ENCODE measurements around the gene FUS.

GRCh38 chr16:31204871-31205666 lies 25.1 kb downstream of the FUS start:
- TF ChIP-seq CTCF (IDR thresholded peaks at IDR 0.05) (no peak), POLR2A (IDR thresholded peaks at IDR 0.05) (no peak), EP300 (IDR thresholded peaks at IDR 0.05) (no peak)

Measured in suprapubic skin (tissue), 3 donors.